Gastrocnemius medialis (tissue), 4 donors: ENCODE results near the gene FCN2. TPM values are rescaled to one million over a fixed set of nuclear protein-coding genes. Genes with fewer than 3 reads are reported as not detected.

Source experiments
- ATAC-seq, 2 donors: fragments of 150-250 bp; one replicate each; pipeline ENCODE4 v1.9.1; 2016
- DNase-seq, 2 donors: peaks; one replicate each; pipeline ENCODE4 v3.0.0-alpha.2; 2019
- H3K27ac ChIP-seq, 4 donors: fragments of 200-600 bp; sonication (generic); 1 replicate in 1 of 4; 2 replicates in 3 of 4; pipeline ENCODE4 v1.5.1; 2016 to 2018; ENCODE audit warnings: mild to moderate bottlenecking in 2 of 4, moderate library complexity in 1 of 4
- H3K27me3 ChIP-seq, 3 donors: fragments of 200-600 bp; sonication (generic) in 2 of 3; 1 replicate in 1 of 3; 2 replicates in 2 of 3; pipeline versions ENCODE4 v1.5.1 to v1.6.0; 2016 to 2019; ENCODE audit warnings: mild to moderate bottlenecking in 1 of 3, moderate library complexity in 1 of 3
- H3K36me3 ChIP-seq, 2 donors: fragments of 200-600 bp; sonication (generic) in 1 of 2; one replicate each; pipeline ENCODE4 v1.5.1; 2017 to 2018
- H3K4me1 ChIP-seq, 2 donors: fragments of 200-600 bp; sonication (generic) in 1 of 2; one replicate each; pipeline ENCODE4 v1.5.1; 2016 to 2017; ENCODE audit warnings: mild to moderate bottlenecking in 2 of 2
- H3K4me3 ChIP-seq, 4 donors: fragments of 200-600 bp; sonication (generic) in 3 of 4; 1 replicate in 1 of 4; 2 replicates in 3 of 4; pipeline ENCODE4 v1.5.1; 2016 to 2019; ENCODE audit warnings: mild to moderate bottlenecking in 2 of 4
- H3K9me3 ChIP-seq, 3 donors: fragments of 200-600 bp; sonication (generic) in 2 of 3; 1 replicate in 1 of 3; 2 replicates in 2 of 3; pipeline ENCODE4 v1.5.1; 2016 to 2019
- CTCF ChIP-seq, 5 experiments: fragments of 450-650 bp in 3 of 5; fragments of 200-600 bp in 2 of 5; sonication (generic) in 2 of 5; IDR thresholded peaks in 4 of 5; conservative IDR thresholded peaks in 1 of 5; 1 replicate in 4 of 5; 2 replicates in 1 of 5; pipeline ENCODE4 v1.5.1; 2016 to 2019; ENCODE audit warnings: antibody characterized with exemption in 5 of 5, mild to moderate bottlenecking in 3 of 5, moderate library complexity in 3 of 5
- POLR2A ChIP-seq, 2 donors: fragments of 450-650 bp; IDR thresholded peaks; one replicate each; pipeline ENCODE4 v1.6.1; 2017; ENCODE audit warnings: antibody characterized with exemption in 2 of 2, mild to moderate bottlenecking in 2 of 2, moderate library complexity in 2 of 2
- in situ Hi-C, 4 donors: fragments of 200-750 bp; cut with MboI; loops; one replicate each; pipeline versions ENCODE4 v1.15.0 to v1.8.0; 2017; ENCODE audit warnings: low sequenced_read_pairs in 4 of 4
- intact Hi-C: fragments of 100-400 bp; cut with DNase I; formaldehyde crosslinking; loops from one replicate; pipeline ENCODE4 v1.15.1; 2023; ENCODE audit warnings: low total_unique reads
- total RNA-seq, 4 donors: library from RNA; depleted of rRNA; stranded (reverse); fragments of >200 nt; gene quantifications; one replicate each; pipeline versions ENCODE4 v1.1.0 to v1.2.3, GENCODE V29; 2016

Gene FCN2
- total RNA-seq, 4 donors from 2014 or later = not detected

- no peaks in the 10 kb centered on the region for H3K9me3 ChIP-seq
- DNase-seq (no peak), ATAC-seq (no peak)
- in situ Hi-C loops = no loop called here
- no peak overlapping the region for H3K27ac ChIP-seq
- no peaks in the 10 kb centered on the region for H3K27me3 ChIP-seq
- intact Hi-C loops = no loop called here
- no peaks in the 10 kb centered on the region for H3K4me1 ChIP-seq
- TF ChIP-seq POLR2A (IDR thresholded peaks at IDR 0.05) (no peak), CTCF (IDR thresholded peaks at IDR 0.05 in 4 of 5, conservative IDR thresholded peaks at IDR 0.05 in 1 of 5) (no peak)
- no peaks in the 10 kb centered on the region for H3K36me3 ChIP-seq
- no peak overlapping the region for H3K4me3 ChIP-seq
Observed at GRCh38 chr9:134846187-134846586, 34.4 kb upstream of the FCN2 start.

- TF ChIP-seq CTCF (IDR thresholded peaks at IDR 0.05 in 4 of 5, conservative IDR thresholded peaks at IDR 0.05 in 1 of 5) (no peak), POLR2A (IDR thresholded peaks at IDR 0.05) (no peak)
- H3K27ac ChIP-seq = no peak overlapping the region
- ATAC-seq (no peak), DNase-seq (no peak)
- in situ Hi-C loops = no loop called here
- H3K4me1 ChIP-seq = no peaks in the 10 kb centered on the region
- H3K9me3 ChIP-seq = no peaks in the 10 kb centered on the region
- H3K27me3 ChIP-seq = no peaks in the 10 kb centered on the region
- intact Hi-C loops = no loop called here
- no peaks in the 10 kb centered on the region for H3K36me3 ChIP-seq
- no peak overlapping the region for H3K4me3 ChIP-seq
Observed at GRCh38 chr9:134846699-134847098, 33.9 kb upstream of the FCN2 start.

GRCh38 chr9:134847138-134847537, 33.5 kb upstream of the FCN2 start:
- H3K4me3 ChIP-seq = no peak overlapping the region
- intact Hi-C loops (no loop called here), in situ Hi-C loops (no loop called here)
- H3K27ac ChIP-seq = no peak overlapping the region
- ATAC-seq (no peak), DNase-seq (no peak)
- H3K36me3 ChIP-seq = no peaks in the 10 kb centered on the region
- no peak for TF ChIP-seq CTCF (IDR thresholded peaks at IDR 0.05 in 4 of 5, conservative IDR thresholded peaks at IDR 0.05 in 1 of 5)
- no peak for TF ChIP-seq POLR2A (IDR thresholded peaks at IDR 0.05)
- H3K27me3 ChIP-seq = no peaks in the 10 kb centered on the region
- H3K4me1 ChIP-seq = no peaks in the 10 kb centered on the region
- H3K9me3 ChIP-seq = no peaks in the 10 kb centered on the region

- H3K9me3 ChIP-seq = no peaks in the 10 kb centered on the region
- H3K27ac ChIP-seq = no peak overlapping the region
- no peak for TF ChIP-seq CTCF (IDR thresholded peaks at IDR 0.05 in 4 of 5, conservative IDR thresholded peaks at IDR 0.05 in 1 of 5)
- no peak for TF ChIP-seq POLR2A (IDR thresholded peaks at IDR 0.05)
- DNase-seq (no peak), ATAC-seq (no peak)
- no peaks in the 10 kb centered on the region for H3K27me3 ChIP-seq
- in situ Hi-C loops (no loop called here), intact Hi-C loops (no loop called here)
- no peaks in the 10 kb centered on the region for H3K4me1 ChIP-seq
- no peak overlapping the region for H3K4me3 ChIP-seq
- no peaks in the 10 kb centered on the region for H3K36me3 ChIP-seq
Observed at GRCh38 chr9:134847752-134848432, 32.7 kb upstream of the FCN2 start.

- intact Hi-C loops (no loop called here), in situ Hi-C loops (no loop called here)
- no peaks in the 10 kb centered on the region for H3K27me3 ChIP-seq
- TF ChIP-seq CTCF (IDR thresholded peaks at IDR 0.05 in 4 of 5, conservative IDR thresholded peaks at IDR 0.05 in 1 of 5) = no peak
- no peaks in the 10 kb centered on the region for H3K4me1 ChIP-seq
- no peaks in the 10 kb centered on the region for H3K9me3 ChIP-seq
- no peak for ATAC-seq
- no peak overlapping the region for H3K27ac ChIP-seq
- no peaks in the 10 kb centered on the region for H3K36me3 ChIP-seq
- H3K4me3 ChIP-seq = no peak overlapping the region
- no peak for DNase-seq
Observed at GRCh38 chr9:134848504-134848903, 32.1 kb upstream of the FCN2 start.
